ENCODE measurements around the gene CCDC30.

CCDC30 gene

DNA sequence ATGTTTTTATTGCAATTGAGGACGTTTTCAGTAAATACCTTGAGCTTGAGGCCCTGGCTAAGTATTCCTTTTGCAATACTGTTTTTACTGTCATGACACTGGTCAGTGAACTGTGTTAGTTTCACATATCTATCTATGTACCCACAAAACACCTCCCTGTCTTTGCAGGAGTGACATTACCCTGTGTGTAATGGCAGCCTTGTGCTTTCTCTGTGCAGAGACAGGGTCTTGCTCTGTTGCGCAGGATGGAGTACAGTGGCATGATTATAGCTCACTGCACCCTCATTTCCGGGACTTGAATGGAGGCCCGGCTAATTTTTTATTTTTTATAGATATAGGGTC lies 228.0 kb downstream of the CCDC30 start:
- no peak overlapping the region for H3K4me3 ChIP-seq (ENCODE audit: low read depth, low read length)
- TF ChIP-seq, protein P1, sequence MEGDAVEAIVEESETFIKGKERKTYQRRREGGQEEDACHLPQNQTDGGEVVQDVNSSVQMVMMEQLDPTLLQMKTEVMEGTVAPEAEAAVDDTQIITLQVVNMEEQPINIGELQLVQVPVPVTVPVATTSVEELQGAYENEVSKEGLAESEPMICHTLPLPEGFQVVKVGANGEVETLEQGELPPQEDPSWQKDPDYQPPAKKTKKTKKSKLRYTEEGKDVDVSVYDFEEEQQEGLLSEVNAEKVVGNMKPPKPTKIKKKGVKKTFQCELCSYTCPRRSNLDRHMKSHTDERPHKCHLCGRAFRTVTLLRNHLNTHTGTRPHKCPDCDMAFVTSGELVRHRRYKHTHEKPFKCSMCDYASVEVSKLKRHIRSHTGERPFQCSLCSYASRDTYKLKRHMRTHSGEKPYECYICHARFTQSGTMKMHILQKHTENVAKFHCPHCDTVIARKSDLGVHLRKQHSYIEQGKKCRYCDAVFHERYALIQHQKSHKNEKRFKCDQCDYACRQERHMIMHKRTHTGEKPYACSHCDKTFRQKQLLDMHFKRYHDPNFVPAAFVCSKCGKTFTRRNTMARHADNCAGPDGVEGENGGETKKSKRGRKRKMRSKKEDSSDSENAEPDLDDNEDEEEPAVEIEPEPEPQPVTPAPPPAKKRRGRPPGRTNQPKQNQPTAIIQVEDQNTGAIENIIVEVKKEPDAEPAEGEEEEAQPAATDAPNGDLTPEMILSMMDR (IDR thresholded peaks at IDR 0.05; ENCODE audit: low read depth, low read length, missing control alignments): no peak
- H3K27ac ChIP-seq: no peak overlapping the region
- no peak for DNase-seq
- no peaks in the 10 kb centered on the region for H3K27me3 ChIP-seq (replicated peaks)
- in situ Hi-C loops (cut with HindIII; ENCODE audit: low pct_ligation_motif_present, low sequenced_read_pairs): no loop called here
- H3K36me3 ChIP-seq (replicated peaks): peaks cover 24% of the 10 kb centered on the region

DNA sequence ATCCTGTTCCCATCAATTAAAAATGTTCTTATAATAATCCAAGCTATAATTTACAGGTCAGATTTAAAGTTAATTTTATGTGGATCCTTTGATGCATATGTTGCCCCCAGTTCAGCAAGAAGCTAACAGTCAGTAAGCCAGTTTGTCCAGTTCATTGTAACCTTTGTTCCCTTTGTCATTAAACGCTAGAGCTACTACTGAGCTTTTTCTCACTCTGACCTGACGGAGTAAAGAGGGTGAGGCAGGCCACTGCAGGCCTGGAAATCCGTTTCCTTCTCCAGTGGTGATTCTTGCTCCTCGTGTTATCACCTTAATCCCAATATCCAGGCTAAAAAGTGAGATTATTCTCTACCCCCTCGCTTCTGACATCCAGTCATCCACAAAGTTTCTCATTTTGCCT lies 229.4 kb downstream of the CCDC30 start:
- H3K27me3 ChIP-seq (replicated peaks): no peaks in the 10 kb centered on the region
- DNase-seq: no peak
- TF ChIP-seq, protein P1 (IDR thresholded peaks at IDR 0.05; ENCODE audit: low read depth, low read length, missing control alignments): no peak
- H3K36me3 ChIP-seq (replicated peaks): peaks cover 36% of the 10 kb centered on the region
- in situ Hi-C loops (cut with HindIII; ENCODE audit: low pct_ligation_motif_present, low sequenced_read_pairs): no loop called here
- H3K27ac ChIP-seq: no peak overlapping the region
- no peak overlapping the region for H3K4me3 ChIP-seq (ENCODE audit: low read depth, low read length)

DNA sequence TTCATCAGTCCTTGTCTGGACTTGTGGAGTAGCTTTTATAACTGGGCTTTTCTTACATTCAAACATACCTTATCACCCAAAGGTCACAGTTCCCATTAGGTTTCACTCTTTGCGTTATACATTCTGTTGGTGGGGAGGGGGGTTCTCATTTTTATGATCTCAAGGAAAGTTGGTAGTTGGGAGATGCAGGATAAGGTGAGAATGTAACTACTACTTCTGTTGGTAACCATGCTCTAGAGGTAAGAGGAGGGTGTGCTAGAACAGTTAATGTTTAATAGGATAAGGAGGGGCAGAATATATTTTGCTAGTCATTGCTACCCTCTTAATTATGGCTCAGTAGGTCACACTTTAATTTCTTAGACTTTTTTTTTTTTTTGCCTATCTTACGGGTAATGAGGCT lies 229.8 kb downstream of the CCDC30 start:
- Histone ChIP-seq H3K4me3 (ENCODE audit: low read depth, low read length) (no peak overlapping the region), H3K27ac (no peak overlapping the region), H3K36me3 (replicated peaks) (peaks cover 38% of the 10 kb centered on the region), H3K27me3 (replicated peaks) (no peaks in the 10 kb centered on the region)
- in situ Hi-C loops (cut with HindIII; ENCODE audit: low pct_ligation_motif_present, low sequenced_read_pairs): no loop called here
- no peak for DNase-seq
- TF ChIP-seq, protein P1 (IDR thresholded peaks at IDR 0.05; ENCODE audit: low read depth, low read length, missing control alignments): no peak

DNA sequence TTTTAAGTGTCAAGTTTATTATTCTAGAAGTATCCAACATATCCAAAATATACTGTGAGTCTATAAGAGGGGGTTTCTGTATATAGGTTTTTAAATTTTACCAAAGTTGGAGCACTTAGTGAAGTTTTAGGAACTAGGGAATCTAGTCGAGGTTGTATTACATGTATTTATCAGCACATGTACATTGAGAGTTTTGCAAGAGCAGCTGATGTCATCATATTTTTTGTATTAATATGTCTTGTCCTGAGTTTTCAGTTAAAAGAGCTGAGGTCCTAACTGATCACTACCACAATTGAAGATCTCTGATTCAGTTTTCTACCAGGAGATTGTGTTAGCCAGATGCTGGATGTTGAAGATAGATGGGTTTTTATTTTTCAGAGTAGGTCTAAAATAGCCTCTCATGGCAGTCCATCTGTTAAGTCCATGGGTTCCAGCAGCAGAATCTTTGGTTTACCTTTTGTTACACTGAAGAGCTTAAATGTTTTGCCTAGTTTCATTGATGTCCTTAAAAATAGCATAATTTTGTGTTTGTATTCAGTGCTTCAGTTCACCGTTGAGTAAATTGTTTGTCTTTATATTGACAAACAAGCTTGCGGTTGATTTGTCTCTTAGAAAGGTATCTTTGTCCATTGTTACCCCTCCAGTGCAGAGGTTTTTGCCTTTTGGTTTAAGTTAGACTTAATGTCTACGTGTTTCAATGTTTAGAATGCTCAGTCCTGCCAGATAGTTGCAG lies 235.2 kb downstream of the CCDC30 start:
- Histone ChIP-seq H3K4me3 (ENCODE audit: low read depth, low read length) (no peak overlapping the region), H3K36me3 (replicated peaks) (peaks cover 86% of the 10 kb centered on the region), H3K27ac (no peak overlapping the region), H3K27me3 (replicated peaks) (no peaks in the 10 kb centered on the region)
- in situ Hi-C loops (cut with HindIII; ENCODE audit: low pct_ligation_motif_present, low sequenced_read_pairs): no loop called here
- DNase-seq: no peak
- TF ChIP-seq, protein P1 (IDR thresholded peaks at IDR 0.05; ENCODE audit: low read depth, low read length, missing control alignments): no peak

DNA sequence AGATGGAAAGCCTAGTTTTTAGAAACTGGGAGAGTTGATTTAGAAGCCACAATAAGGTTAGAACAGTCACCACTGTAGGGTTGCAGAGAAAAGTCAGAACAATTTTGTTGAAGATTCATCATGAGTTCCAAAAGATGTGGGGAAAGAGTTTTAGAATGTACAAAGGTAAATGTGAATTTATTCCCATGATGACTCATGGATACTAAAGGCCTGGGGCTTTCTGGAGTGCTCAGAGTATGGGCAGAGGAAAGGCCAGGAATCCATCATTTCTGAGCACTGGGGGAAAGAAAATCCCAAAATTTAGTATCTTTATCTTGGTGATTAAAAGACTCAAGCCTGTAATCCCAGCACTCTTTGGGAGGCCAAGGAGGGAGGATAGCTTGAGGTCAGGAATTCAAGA lies 236.9 kb downstream of the CCDC30 start:
- TF ChIP-seq, protein P1 (IDR thresholded peaks at IDR 0.05; ENCODE audit: low read depth, low read length, missing control alignments): no peak
- DNase-seq: no peak
- H3K4me3 ChIP-seq (ENCODE audit: low read depth, low read length): no peak overlapping the region
- no peak overlapping the region for H3K27ac ChIP-seq
- H3K27me3 ChIP-seq (replicated peaks): no peaks in the 10 kb centered on the region
- in situ Hi-C loops (cut with HindIII; ENCODE audit: low pct_ligation_motif_present, low sequenced_read_pairs): no loop called here
- H3K36me3 ChIP-seq (replicated peaks): peaks cover 95% of the 10 kb centered on the region

DNA sequence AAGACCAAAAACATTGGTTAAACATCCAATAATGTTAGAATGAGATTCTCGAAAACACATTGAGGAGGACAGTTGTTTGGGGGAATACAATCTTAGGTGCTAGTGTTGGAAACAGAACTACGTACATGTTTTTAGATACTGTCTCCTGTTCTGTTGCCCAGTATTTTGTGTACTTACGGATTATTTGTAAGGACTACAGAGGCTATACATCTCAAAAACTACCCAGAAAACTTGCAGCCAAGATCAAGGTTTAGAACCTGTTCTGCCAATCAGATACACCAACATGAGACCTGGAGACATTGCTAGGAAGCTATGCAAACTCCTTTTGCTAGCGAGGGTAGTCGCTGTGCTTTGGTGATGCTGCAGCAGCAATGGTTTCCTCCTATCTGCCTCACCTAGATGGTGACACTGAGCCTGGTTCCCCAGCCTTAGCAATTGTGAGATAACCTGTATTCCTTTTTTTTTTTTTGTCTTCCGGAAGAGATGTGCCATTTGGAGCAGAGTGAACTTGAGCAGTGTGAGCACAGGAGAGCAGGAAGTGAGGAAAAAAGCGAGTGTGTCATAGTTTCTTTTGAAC lies 240.9 kb downstream of the CCDC30 start:
- no peak overlapping the region for H3K4me3 ChIP-seq (ENCODE audit: low read depth, low read length)
- no peaks in the 10 kb centered on the region for H3K27me3 ChIP-seq (replicated peaks)
- DNase-seq: no peak
- H3K27ac ChIP-seq: no peak overlapping the region
- in situ Hi-C loops (cut with HindIII; ENCODE audit: low pct_ligation_motif_present, low sequenced_read_pairs): no loop called here
- TF ChIP-seq, protein P1 (IDR thresholded peaks at IDR 0.05; ENCODE audit: low read depth, low read length, missing control alignments): no peak
- peaks cover 77% of the 10 kb centered on the region for H3K36me3 ChIP-seq (replicated peaks)

Measured in brain microvascular endothelial cell (primary cell).